Hindlimb muscle (tissue), 1 donor: ENCODE measurements around the gene TMEM237. TPM values are rescaled to one million over a fixed set of nuclear protein-coding genes. Genes with fewer than 3 reads are reported as not detected.

Experiments used
- DNase-seq: peaks from one replicate; pipeline ENCODE4 v3.0.0-alpha.2; 2013
- polyA plus RNA-seq: library from polyadenylated mRNA; unstranded; fragments of 120-200 nt; gene quantifications from one replicate; pipeline ENCODE4 v1.2.1, GENCODE V29; 2013; ENCODE audit not compliant: insufficient read length

TMEM237 gene
- polyA plus RNA-seq, 1 donor, result 29.2 TPM

- DNase-seq, result no peak
Observed at GRCh38 chr2:201642086-201642578, 1.2 kb downstream of the TMEM237 start.

GRCh38 chr2:201639205-201639604 is 4.1 kb downstream of the TMEM237 start:
- DNase-seq, result no peak

DNA sequence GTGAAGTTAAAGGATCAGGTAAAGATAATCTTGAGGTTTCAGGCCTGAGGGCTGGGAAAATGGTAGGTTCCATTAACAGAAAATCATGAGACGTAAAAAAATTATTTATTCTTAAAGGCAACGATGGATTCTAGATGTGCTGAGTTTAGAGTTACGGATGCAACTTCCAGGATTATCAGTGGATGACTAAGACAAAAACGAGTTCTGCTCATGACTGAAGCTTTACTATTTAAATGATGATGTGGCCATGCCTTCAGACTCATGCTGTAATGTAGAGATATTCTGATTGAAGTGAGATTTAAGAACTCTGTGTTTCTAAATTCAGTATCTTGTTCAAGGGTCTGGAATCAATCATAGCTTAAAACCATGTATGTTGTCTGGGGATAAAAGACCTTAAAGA is 5.0 kb downstream of the TMEM237 start:
- DNase-seq, result no peak

- no peak for DNase-seq
Observed at GRCh38 chr2:201633661-201634249, 9.5 kb downstream of the TMEM237 start.

DNA sequence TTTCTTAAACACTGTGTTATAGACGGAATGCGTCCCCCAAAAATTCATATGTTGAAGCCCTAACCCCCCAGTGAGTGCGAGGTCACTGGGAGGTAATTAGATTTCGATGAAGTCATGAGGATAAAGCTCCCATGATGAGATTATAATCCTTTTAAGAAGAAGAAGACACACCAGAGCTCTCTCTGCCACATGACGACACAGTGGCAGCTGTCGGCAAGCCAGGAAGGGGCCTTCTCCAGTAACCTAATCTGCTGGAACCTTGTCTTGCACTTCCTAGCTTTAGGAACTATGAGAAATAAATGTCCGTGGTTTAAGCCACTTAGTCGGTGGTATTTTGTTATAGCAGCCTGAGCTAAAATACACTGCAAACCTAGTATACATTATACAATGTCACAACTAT is 12.3 kb downstream of the TMEM237 start:
- DNase-seq, result no peak

DNA sequence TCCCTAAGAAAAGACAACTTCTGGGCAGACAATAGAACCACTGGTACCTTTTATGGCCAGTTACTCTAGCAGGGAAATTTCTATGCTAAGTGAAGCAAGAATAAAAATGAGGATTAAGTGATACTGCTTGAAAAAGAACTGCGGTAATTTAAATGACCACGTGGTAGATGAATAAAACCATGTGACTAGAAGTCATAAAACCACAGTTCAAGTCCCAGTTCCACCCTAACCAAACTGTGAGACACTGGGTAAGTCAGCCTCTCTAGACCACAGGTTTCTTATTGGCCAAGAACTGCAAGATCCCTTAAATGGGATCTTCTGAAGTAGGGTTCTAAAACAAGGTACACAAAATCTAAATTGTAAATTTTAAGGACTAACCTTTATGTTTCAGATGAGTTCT is 12.7 kb downstream of the TMEM237 start:
- no peak for DNase-seq

GRCh38 chr2:201628545-201628944 is 14.8 kb downstream of the TMEM237 start:
- no peak for DNase-seq

- DNase-seq, result no peak
Observed at GRCh38 chr2:201622306-201622970, 20.9 kb downstream of the TMEM237 start.

- no peak for DNase-seq
Observed at GRCh38 chr2:201621293-201621999, 21.9 kb downstream of the TMEM237 start.

DNA sequence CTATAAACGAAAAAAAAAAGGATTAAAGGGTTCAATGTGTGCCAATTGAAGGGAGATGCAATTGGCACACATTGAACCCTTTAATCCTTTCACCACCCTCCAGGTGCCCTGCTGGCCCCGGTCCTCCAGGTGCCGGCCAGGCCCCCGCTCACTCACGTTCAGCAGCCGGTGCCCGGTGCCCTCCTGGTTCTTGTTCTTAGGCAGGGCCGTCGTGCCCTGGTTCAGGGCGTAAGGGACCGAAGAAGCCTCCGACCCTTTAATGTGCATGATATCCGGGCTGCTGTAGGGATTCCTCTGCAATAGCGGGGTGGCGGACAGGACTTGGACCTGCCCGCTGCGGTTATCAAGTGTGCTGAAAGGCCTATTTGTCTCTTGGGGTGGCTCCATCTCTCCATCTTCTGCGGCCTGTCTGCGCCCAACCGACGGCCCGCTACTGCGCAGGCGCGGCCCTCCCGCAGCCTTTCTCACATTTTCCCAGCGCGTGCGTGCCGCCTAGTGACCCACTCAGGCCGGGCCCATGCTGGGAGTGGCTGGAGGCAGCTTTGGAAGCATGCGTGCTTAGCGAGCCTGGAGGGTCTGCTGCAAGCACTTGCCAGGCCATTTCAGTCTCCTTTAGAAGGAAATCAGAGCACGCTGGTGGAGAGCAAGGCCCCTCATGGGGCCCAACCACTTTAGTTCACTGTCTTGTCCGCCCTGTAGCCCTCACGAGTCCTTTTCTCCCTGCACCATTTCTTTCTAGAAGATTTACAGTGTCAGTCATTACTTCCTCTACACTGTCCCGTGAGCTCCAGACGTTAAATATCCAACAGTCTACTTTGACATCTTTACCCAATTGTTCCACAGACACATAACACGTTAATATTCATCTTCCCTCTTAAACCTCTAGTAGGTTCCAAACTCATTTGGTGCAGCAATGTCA is 24.3 kb downstream of the TMEM237 start:
- DNase-seq, result peak; percentile 81

DNA sequence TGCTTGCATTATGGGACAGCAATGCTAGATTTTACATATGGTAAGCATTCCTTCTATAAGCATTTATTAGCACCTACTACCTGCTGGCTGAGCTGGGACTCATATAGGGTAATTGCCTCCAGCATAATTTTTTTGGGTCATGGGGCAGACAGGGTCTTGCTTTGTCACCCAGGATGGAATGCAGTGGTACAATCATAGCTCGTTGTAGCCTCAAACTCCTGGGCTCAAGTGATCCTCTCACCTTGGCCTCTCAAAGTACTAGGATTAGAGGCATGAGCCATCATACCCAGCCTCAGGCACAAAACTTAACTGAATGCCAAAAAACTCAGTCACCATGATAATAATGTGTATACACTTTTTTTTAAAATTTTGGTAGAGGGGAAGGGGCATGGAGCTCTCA is 35.3 kb downstream of the TMEM237 start:
- DNase-seq, result no peak

GRCh38 chr2:201607568-201607967 is 35.7 kb downstream of the TMEM237 start:
- no peak for DNase-seq

- DNase-seq, result no peak
Observed at GRCh38 chr2:201600906-201601305, 42.4 kb downstream of the TMEM237 start.

DNA sequence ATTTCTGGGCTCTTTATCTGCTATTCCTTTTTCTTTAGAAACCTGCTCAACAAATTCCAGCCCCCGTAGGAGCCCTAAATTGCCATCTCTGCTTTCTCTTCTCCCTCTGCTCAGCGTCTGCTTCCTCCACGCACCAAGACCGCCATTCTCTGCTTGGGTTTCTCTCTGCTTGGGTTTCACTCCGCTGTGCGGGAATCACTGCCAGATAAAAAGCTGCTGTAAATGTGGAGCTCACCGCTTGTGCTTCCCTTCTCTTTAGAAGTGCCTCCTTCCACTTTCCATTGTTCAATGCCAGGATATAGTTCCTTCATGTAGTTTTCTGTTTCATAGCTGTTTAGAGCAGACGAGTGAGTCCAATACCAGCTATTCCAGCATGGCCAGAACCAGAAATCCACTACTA is 45.9 kb downstream of the TMEM237 start:
- peak; percentile 17 for DNase-seq

DNA sequence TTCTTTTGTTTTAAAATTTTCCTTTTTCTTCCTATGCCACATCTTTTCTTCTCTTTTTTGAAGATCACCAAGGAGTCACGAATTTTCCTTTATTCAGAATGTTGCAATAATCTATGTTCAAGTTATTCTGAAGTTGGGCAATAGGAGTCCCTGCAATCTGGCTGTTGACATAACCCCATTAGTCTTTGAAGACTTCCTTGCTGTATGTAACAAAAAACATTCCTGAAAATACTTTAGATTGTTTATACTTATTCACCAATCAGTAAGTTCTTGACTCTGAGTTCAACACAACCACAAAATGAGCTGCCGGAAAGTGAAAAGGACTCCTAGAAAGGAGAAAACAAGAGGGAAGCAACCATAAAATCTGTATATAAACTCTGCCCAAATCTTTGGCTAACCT is 62.8 kb downstream of the TMEM237 start:
- no peak for DNase-seq

- no peak for DNase-seq
Observed at GRCh38 chr2:201579536-201579935, 63.8 kb downstream of the TMEM237 start.

- no peak for DNase-seq
Observed at GRCh38 chr2:201575971-201576370, 67.3 kb downstream of the TMEM237 start.

DNA sequence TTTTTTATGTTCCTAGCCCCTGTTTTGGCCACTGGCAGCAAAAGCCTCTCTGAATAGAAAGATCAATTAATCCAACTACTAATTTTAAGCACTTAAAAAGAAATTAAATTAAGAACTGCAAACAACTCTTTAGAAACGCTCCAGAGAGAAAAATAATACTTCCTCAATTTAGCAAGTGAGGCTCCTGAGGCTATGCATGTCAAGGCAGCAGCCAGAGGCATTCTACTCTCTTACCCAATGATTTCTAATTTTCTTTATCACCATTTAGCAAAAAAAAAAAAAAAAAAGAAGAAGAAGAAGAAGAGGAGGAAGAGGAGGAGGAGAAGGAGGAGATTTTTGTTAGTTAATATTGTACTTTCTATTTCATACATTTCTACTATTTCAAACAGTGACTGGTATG is 68.5 kb downstream of the TMEM237 start:
- DNase-seq, result no peak

GRCh38 chr2:201572846-201573508 is 70.3 kb downstream of the TMEM237 start:
- no peak for DNase-seq
